GM19193 (cell line): Measurements from ENCODE around the gene PPP2R1B.

Experiments
- POLR2A ChIP-seq: IDR thresholded peaks from 4 replicates; pipeline ENCODE4 v1.6.1; 2011; ENCODE audit not compliant: insufficient read depth, insufficient read length; ENCODE audit errors: extremely low read depth

Gene PPP2R1B

GRCh38 chr11:111766834-111767142 lies 599 bp upstream of the PPP2R1B start:
- no peak for TF ChIP-seq POLR2A

- no peak for TF ChIP-seq POLR2A
These were observed 737 bp downstream of the PPP2R1B start for GRCh38 chr11:111765320-111765983.

GRCh38 chr11:111764621-111765020 lies 1.6 kb downstream of the PPP2R1B start:
- no peak for TF ChIP-seq POLR2A

GRCh38 chr11:111762981-111763643 lies 3.1 kb downstream of the PPP2R1B start:
- no peak for TF ChIP-seq POLR2A

- no peak for TF ChIP-seq POLR2A
These were observed 3.7 kb downstream of the PPP2R1B start for GRCh38 chr11:111762526-111762925.

- no peak for TF ChIP-seq POLR2A
These were observed 5.2 kb downstream of the PPP2R1B start for GRCh38 chr11:111761036-111761435.

GRCh38 chr11:111759778-111760407 lies 6.3 kb downstream of the PPP2R1B start:
- TF ChIP-seq POLR2A = no peak

GRCh38 chr11:111759376-111759775 lies 6.8 kb downstream of the PPP2R1B start:
- no peak for TF ChIP-seq POLR2A

- no peak for TF ChIP-seq POLR2A
These were observed 10.1 kb downstream of the PPP2R1B start for GRCh38 chr11:111756097-111756496.

GRCh38 chr11:111749646-111750045 lies 16.5 kb downstream of the PPP2R1B start:
- TF ChIP-seq POLR2A = no peak

GRCh38 chr11:111748035-111748804 lies 18.0 kb downstream of the PPP2R1B start:
- TF ChIP-seq POLR2A = no peak

GRCh38 chr11:111745719-111746504 lies 20.3 kb downstream of the PPP2R1B start:
- TF ChIP-seq POLR2A = no peak

GRCh38 chr11:111743700-111744099 lies 22.5 kb downstream of the PPP2R1B start:
- no peak for TF ChIP-seq POLR2A

GRCh38 chr11:111741751-111742150 lies 24.4 kb downstream of the PPP2R1B start:
- TF ChIP-seq POLR2A = no peak

GRCh38 chr11:111739299-111739698 lies 26.9 kb downstream of the PPP2R1B start:
- no peak for TF ChIP-seq POLR2A
